G401 (cell line): Measurements from ENCODE around the gene ARMH3. TPM values are rescaled to one million over a fixed set of nuclear protein-coding genes. Genes with fewer than 3 reads are reported as not detected.

Source experiments
- DNase-seq: peaks from one replicate; pipeline ENCODE4 v3.0.0-alpha.2; 2015; ENCODE audit warnings: low spot score
- in situ Hi-C: cut with HindIII; loops from 2 replicates; pipeline ENCODE4 v1.10.0; 2016; ENCODE audit warnings: low sequenced_read_pairs, mixed read lengths
- total RNA-seq: library from RNA; depleted of rRNA; stranded (reverse); fragments of >200 nt; shearing (Covaris generic); gene quantifications from 2 replicates; pipeline ENCODE4 v1.2.3, GENCODE V29; 2014

ARMH3 gene
- total RNA-seq, 1 experiment from 2014 or later: 15.3 TPM

DNA sequence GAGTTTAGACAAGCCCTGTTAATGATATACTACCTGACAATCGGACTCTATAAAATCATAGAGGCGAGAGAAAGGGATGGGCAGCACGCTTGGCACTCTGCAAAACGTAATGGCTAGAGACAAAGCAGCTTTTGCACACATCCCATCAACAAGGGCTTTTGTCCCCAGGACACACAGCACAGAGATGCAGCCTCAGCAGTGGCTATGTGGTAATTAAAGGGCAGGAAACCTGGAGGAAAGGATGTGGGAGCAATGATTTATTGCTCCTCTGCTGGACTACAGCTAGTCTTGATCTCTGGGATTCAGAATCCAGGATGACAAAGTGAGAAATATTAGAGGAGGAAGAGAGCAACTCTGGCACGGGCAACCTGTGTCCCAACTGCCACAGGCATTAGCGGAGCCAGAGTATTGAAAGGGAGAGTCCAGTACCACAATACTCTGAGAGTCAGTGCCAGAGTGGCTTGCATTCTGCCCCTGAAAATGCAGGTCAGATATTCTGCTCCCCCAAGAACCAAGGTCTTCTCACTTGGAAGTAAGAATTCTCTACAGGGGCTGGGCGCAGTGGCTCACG, 96.5 kb downstream of the ARMH3 start:
- in situ Hi-C loops: no loop called here
- no peak for DNase-seq

DNA sequence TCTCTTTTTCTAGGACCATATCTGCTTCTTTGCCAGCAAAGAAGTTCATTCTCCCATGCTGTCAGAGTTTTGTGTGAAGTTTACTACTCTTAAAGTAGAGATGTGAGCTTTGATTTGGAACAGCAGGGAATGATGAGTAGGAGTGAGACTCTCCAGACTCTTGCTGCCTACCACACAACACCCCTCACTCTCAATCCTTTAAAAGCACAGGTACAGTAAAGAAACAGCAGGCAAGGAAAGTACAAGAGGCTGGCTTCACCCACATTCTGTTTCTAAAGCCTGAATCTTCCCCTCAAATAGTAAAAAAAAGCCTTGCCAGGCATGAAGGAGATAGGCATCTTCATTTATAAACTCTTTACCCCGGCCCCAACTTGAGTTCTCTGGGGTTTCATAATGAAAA, 97.3 kb downstream of the ARMH3 start:
- in situ Hi-C loops: no loop called here
- DNase-seq: no peak

DNA sequence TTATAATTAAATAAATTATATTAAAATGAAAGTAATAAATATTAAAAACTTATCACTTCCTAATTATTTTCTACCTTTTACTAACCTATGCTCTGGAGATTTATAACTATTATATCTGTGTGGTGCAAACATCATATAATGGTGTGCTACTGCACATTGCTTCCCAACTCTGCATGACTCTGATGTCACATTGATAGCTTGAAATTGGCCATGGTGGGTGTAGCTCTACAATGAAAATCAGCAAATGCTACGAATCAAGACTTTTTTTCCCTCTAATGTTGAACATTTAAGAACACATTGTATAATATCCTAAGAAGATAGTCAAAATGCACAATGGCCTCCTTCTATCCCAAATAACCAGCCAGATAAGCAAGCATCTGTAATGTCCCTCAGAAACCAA, 99.1 kb downstream of the ARMH3 start:
- in situ Hi-C loops: no loop called here
- no peak for DNase-seq

DNA sequence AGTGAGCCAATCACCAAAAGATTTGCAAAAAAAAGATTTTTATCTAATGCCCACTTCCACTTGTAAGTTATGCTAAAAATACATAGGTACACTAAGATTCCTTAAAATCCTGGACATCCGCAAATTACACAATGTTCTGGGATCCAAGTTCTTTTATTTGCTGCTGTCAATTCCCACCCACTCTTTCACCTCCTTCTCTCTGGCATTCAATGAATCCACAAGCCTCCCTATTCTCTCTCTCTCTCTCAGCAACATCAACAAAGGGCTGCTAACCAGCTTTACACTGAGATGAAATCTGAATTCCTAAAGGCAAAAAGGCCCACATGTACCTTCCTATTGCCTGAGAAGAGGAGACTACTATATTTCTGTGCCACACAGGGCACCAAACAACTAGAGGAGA, 99.9 kb downstream of the ARMH3 start:
- in situ Hi-C loops: no loop called here
- no peak for DNase-seq

DNA sequence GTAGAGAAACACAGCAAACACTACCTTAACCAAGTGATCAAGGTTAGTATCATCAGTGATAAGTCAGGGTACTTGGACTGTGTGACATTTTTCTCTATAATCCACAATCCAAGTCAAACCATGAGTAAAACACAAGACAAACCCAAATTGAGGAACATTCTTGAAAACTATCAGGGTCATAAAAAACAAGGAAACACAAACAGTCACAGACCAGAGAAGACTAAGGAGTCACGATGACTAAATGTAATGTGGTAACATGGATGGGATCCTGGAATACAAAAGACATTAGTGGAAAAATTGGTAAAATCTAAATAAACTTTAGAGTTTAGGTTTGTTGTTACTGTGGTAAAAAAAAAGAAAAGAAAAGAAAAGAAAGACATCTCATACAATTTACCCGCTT, 103.8 kb downstream of the ARMH3 start:
- in situ Hi-C loops: no loop called here

DNA sequence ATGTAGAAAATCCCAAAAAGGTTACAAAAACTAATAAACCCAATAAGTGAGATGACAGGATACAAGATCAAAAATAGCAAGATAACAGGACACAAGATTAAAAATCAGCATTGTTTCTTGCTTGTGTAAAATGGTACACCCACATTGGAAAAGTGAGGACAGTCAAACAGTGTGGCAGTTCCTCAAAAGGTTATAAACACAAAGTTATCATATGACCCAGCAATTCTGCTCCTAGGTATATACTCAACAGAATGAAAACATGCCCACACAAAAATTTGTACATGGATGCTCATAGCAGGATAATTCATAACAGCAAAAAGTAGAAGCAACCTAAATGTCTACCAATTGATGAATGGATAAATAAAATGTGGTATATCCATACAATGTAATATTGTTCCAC, 105.8 kb downstream of the ARMH3 start:
- in situ Hi-C loops: no loop called here
- DNase-seq: no peak

More for the DNA sequence above, 103.8 kb downstream of the ARMH3 start:
- no peak for DNase-seq

DNA sequence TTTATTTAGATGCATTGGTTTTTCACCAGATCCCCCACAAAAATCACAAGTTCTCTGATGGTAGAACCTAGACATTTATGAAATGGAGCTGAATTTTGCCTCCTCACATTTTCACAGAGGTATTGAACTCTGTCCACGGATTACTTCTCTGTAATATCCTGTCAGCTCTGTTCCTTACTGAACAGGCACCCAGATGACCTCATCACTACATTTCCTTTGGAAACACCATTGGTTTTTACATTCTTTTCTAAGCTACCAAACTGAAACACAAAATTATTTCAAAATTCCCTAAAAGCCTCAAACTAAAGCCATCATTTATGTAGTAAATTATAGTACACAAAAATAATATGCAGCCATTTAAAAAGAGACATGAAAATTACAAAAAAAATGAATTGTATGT, 114.1 kb downstream of the ARMH3 start:
- in situ Hi-C loops: no loop called here
- no peak for DNase-seq

DNA sequence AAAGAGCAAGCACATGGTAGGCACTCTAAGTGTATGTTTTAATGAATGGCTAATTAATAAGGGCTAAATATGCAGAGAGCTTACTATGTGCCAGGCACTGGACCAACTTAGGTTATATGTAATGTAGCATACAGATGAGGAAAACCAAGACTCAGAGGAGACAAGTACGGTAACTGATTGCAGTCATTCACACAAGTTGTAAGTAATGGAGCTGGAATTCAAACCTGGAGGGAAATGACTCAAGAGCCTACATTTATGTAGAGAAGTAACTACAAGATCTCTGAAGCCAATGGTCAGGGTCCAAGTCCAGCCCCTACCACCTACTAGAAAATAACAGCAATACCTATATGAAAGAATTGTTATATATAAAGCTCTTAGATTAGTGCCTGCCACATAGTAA, 115.1 kb downstream of the ARMH3 start:
- in situ Hi-C loops: no loop called here
- no peak for DNase-seq

DNA sequence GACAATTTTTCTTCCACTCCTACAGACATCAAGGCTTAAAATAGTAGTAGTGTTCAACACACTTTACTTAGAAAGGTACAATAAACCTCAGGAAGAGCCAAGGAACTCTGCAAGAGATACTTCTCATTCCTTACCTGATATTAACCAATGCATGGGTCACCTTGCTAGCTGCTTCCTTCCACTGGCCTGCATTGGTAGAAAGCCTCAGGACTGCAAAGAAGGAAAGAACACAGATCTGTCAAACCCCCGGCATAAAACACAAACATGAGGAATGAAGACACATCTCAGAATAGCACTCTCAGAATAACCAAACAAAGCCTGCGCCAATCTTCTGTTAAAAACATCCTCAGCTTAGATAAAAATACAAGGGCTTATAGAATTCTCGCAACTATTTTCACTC, 116.2 kb downstream of the ARMH3 start:
- in situ Hi-C loops: no loop called here
- DNase-seq: no peak

DNA sequence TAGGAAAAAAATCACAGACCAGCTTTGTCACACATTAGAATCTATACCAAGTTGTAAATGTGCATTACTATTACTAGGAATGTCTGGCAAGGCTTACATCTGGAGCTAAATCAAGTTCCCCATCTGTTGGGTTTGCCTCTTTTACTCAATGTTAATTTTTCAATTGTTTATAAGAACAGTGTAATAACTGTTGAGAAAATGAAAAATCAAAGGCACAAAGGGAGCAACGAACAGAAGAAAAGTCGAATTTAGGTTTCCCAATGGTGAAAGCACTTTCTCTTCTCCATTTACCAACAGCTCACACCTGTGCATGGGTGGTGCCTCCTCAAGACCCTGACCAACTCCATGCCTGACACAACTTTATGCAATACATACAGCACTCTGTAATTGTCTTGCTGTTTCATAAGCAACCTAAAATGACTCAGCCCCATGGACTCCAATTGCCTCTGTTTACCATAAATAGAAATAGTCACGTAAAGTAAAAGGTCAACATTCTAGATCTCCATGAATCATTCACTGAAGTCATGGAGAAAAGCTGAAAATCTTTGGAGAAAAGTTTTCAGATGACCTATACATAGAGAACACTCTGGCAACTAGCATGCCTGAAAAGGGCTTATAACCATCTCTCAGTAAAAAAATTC, 116.8 kb downstream of the ARMH3 start:
- DNase-seq: no peak
- in situ Hi-C loops: no loop called here

DNA sequence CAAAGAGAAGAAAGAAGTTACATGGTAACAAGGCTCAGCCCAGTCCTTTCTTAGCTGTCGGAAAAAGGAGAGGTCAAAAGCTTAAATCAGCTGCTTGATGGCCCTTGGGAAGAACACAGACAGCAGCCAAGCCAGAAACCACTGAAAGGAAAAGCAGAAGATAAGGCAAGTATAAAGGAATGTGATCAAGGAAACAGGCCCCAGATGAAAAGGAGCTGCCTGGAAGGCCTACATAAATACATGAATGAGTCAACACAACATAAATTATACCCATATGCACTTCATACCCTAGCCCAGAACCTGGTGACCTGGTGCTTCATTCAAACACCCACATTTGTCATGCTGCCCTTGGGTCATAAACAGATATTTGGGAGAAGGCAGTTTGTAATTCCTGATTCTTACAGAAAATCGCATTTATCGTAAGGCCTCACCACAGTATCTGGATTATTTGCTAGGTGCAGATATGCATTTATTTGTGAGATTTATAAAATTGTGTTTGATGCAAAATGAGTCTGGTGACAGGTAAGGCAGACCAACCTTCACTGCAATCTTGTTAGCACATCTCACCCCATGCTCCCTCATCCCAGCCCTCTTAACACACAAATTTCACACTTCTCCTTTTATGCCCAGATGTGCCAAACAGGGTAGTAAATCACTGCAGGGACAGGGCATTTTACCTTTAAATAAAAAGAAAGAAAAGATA, 117.5 kb downstream of the ARMH3 start:
- in situ Hi-C loops: no loop called here

DNA sequence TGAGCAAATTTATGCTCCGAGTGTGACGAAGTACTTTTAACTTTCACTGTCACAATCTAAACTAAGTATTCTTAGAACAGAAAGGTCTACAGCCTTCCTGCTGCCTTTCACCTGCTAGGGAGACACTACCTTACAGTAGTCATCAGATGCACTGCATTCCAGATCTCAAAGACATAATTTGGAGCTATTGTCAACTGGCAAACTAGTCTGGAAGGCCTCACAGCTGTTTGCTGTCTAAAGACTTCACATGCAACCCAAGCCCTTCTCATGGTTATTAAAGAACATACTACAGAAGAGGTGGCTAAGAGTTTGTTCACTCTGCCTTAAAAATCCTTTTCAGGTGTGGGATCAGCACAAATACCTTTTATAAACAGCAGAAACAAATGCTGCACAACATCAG, 120.5 kb downstream of the ARMH3 start:
- in situ Hi-C loops: no loop called here
- DNase-seq: no peak

More for the DNA sequence above, 117.5 kb downstream of the ARMH3 start:
- no peak for DNase-seq

DNA sequence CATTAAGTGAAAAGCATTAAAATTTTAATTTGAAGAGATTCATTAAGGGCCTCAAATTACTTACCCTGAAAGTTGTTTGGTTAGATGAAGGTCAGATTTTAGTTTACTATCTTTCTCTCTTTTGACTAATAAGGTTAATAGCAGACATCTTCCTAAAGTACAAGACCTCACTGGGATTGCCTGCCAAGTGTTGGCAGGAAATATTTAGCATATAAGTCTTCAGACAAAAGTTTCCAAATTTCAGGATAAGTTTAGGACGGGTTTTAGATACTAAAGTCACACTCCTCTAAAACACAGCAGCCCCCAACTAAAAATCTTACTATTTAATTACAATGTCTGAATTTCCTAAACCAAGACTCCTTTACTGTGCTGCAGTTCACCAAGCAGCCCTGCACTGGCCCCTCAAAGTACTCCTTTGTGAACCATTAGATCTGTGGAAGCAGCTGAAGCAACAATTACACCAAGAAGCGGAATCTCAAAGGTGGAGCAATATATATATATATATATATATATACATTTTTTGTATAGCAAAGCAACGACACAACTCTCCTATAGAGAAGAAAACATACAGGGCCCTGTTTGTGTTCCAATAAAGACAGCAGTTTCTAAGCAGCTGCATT, 121.2 kb downstream of the ARMH3 start:
- in situ Hi-C loops: no loop called here
- DNase-seq: no peak

DNA sequence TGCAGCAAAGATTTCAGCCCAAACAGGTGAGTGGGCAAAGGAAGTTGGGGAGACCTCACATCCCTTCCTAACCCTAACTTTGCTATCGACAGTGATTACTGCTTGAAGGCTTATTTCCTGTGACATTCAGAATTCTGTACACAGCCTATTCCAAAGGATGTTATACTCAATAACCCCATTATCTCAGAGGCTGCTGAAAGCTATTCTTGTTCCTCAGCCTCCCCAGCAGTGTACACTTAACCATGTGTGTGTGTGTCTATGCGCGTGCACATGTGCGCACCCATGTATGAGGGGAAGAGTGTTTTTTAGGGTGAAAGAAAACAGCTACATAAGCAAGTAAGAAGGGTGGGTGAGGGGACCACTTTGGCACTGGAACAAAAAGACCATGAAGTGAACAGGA, 122.0 kb downstream of the ARMH3 start:
- DNase-seq: no peak
- in situ Hi-C loops: no loop called here

DNA sequence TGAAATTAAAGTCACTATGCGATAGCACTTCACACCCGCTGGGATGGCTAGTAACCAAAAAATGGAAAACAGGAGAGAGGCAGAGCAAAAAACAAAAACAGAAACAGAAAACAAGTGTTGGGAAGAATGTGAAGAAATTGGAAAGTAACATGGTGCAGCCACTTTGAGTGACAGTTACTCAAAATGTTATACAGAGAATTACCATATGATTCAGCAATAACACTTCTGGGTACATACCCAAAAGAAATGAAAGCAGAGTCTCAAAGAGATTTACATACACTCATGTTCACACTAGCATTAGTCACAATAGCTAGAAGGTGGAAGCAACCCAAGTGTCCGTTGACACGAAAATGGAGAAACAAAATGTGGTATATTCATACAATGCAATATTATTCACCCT, 123.8 kb downstream of the ARMH3 start:
- DNase-seq: no peak
- in situ Hi-C loops: no loop called here

DNA sequence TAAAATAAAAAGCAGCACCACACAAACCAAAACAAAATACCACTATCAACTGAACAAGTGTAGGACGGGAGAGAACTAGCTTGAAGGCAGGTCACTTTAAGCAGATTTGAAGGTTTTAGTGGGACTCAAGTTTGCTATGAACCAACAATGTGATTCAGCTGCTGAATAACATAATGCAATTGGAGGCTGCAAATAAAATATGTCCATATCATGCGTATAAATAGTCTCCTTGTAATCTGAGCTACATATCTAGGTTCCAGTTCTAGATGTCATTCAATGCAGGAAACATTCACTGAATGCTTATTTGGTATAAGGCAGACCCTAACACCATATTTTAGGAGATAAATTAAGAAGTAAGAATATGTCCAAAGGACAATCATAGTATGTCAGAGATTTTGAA, 130.9 kb downstream of the ARMH3 start:
- in situ Hi-C loops: no loop called here
- DNase-seq: no peak

DNA sequence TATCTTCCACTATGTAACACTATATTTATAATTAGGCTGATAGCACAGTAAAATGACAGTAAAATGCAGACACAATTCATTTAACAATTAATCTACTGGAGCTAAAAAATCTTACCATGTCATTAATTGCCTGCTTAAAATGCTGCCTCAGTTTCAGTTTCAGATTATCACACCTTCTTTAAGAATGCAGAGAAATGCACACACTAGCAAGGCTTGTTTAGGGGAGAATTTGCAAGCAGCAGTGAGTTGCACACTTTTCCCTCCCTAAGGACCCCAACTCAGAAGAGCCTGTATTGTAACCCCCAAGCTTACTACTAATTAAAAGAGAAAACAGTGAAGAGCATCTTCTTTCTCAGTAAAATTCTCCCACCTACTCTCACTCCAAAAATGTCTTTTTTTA, 132.7 kb downstream of the ARMH3 start:
- DNase-seq: no peak
- in situ Hi-C loops: no loop called here

DNA sequence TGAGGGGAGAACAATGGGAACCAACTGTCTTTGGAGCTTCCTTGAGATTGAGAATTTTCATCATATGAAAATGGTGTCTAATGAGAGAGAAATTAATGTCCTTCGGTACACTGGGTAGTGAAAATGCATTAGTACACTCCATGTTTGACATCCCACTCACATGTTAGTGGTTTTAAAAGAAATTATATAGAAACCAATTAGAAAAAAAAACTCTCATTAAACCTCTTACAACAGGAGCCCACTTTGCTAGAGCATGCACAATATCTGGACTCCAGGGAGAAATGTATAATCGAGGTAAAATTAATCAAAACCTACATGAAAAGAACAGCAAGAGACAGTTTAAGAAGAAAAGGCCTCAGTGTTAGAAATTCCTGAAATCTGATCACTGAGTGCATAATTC, 133.1 kb downstream of the ARMH3 start:
- in situ Hi-C loops: no loop called here
- no peak for DNase-seq

DNA sequence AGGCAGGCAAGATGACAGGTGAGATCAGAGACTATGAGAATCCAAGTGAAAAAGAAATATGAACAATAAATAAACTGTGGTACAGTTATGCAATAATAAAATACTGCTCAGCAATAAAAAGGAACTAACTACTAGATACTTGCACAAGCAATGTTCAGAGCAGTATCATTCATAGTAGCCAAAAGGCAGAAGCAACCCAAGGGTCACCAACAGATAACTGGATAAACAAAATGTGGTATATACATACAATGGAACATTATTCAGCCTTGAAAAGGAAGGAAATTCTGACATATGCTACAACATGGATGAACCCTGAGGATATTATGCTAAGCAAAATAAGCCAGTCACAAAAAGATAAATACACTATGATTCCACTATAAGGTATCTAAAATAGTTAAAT, 135.4 kb downstream of the ARMH3 start:
- in situ Hi-C loops: no loop called here
- DNase-seq: no peak

DNA sequence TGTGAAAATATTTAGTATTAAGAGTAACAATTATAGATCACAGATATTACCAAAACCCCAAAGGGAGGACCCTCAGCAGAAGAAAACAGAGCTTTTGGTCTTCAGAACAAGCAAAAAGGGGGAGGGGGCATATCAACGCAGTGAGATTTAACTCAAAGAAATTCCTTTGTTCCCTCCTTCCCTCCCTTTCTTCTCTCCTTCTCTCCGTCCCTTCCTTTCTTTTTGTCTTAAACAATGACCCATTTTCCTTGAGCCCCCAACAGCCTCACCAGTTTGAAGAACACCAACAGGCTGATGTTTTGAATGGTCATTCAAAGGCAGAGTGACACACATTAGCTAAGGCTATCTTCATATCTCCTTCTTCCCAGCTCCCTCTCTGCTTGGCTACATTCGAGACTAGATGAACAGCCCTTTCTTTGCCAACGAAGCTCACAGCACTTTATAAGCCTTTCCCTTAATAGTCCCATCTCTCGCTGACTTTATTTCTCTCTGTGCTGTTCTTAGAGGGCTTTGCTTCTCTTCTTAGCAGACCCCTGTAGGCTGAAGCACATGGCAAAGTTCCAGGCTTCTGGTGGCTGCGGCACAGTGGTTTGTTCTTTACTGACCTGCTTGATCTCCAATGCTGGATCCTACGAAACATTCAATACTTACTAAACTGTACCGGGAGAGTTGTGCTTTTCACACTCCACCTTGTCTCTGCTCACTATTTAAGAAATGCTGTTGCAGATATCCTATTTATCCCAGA, 136.8 kb downstream of the ARMH3 start:
- in situ Hi-C loops: no loop called here

More for the DNA sequence above, 136.8 kb downstream of the ARMH3 start:
- no peak for DNase-seq
